NB4 (cell line): ENCODE data around the gene UBE2U.
"Not testable (repeated sequence)": the region's sequence is repeated elsewhere in the genome, so short reads cannot be mapped to it uniquely, and the experiment has no call there.

Experiments
- DNase-seq: peaks from one replicate; pipeline ENCODE4 v3.0.0; 2010; ENCODE audit warnings: low read depth
- H3K4me3 ChIP-seq: one replicate; pipeline ENCODE4 v1.5.1; 2011; ENCODE audit warnings: mild to moderate bottlenecking, low read depth, low read length, moderate library complexity
- MAX ChIP-seq: IDR thresholded peaks from 2 replicates; pipeline ENCODE4 v1.6.1; 2011; ENCODE audit warnings: low read depth, low read length
- MYC ChIP-seq: IDR thresholded peaks from 2 replicates; pipeline ENCODE4 v1.6.1; 2011; ENCODE audit warnings: low read depth, low read length
- POLR2A ChIP-seq: IDR thresholded peaks from 2 replicates; pipeline ENCODE4 v1.6.1; 2011; ENCODE audit warnings: mild to moderate bottlenecking; ENCODE audit not compliant: insufficient read length; ENCODE audit errors: extremely low read depth
- TF ChIP-seq, protein P1 (sequence below): IDR thresholded peaks from one replicate; pipeline ENCODE4 v1.5.1; 2012; ENCODE audit warnings: low read depth, low read length

UBE2U gene

DNA sequence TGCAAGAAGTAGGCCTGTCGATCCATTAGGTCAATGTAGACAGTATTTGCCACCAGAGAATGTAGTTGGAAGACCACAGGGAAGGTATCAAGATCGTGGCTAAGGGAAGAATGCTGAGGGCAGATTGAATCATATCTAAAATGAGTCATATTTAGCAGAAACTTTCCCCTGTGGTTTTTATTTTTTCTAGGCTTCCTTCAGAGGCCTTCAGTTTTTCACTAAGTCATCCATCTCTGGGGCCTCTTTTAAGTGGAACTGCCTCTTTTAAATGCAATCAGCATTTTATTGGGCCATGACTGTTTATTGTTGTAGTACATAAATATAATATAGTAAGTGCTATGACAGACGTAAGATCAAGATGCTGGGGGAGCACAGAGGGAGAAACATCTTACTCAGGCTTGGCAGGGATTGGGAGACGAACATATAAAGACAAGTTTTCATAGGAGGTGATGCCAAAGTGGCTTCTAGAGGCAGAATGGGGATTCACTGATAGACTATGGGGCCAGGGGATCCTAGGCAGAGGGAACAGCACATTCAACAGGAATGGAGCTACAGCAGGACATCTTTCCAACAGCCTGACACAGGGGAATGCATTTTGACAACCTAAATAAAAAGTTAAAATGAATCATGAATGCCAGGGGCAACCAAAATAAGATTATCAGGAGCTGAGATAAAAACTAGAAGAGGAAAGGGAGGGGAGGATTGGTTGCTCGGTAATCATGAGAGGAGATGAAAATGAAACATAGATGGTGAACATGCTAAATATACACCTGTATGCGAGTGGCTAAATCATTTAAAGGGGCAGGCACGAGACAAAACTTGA, 20.1 kb downstream of the UBE2U start:
- peak; percentile 10 for DNase-seq
- no peak overlapping the region for H3K4me3 ChIP-seq
- TF ChIP-seq POLR2A = no peak
- TF ChIP-seq MAX = no peak
- TF ChIP-seq, protein P1, sequence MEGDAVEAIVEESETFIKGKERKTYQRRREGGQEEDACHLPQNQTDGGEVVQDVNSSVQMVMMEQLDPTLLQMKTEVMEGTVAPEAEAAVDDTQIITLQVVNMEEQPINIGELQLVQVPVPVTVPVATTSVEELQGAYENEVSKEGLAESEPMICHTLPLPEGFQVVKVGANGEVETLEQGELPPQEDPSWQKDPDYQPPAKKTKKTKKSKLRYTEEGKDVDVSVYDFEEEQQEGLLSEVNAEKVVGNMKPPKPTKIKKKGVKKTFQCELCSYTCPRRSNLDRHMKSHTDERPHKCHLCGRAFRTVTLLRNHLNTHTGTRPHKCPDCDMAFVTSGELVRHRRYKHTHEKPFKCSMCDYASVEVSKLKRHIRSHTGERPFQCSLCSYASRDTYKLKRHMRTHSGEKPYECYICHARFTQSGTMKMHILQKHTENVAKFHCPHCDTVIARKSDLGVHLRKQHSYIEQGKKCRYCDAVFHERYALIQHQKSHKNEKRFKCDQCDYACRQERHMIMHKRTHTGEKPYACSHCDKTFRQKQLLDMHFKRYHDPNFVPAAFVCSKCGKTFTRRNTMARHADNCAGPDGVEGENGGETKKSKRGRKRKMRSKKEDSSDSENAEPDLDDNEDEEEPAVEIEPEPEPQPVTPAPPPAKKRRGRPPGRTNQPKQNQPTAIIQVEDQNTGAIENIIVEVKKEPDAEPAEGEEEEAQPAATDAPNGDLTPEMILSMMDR = no peak
- TF ChIP-seq MYC = no peak

- H3K4me3 ChIP-seq, DNase-seq: not testable (repeated sequence)
These were observed 20.8 kb downstream of the UBE2U start for GRCh38 chr1:64224236-64224635.

DNA sequence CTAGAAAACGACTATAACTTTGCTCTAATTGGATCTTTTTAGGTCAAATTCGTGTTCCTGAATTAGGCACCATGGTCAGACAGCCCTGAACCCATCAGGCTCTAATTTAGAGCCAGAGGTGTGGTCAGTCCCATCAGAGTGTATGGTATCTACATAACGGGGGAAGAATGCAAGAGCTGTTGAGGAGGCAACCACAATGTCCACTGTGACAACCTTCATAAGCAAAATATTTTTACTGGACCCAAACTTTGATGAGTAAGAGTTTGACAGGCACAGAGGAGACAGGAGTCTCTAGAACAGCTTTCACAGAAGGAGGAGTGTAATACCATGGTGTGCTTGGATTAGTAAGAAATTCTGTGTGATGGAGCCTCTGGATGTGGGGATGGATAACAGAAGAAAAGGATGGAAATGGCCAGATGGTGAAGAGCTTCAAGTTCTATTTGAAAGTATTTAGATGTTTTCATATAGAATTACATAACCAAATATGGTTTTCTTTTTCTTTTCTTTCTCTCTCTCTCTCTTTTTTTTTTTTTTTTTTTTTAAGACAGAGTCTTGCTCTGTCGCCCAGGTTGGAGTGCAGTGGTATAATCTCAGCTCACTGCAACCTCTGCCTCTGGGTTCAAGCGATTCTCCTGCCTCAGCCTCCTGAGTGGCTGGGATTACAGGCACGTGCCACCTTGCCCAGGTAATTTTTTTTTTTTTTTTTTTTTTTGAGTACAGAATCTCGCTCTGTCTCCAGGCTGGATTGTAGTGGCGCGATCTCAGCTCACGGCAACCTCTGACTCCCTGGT, 24.9 kb downstream of the UBE2U start:
- DNase-seq = no peak
- no peak for TF ChIP-seq MYC
- TF ChIP-seq, protein P1 = no peak
- TF ChIP-seq POLR2A = no peak
- no peak for TF ChIP-seq MAX
- H3K4me3 ChIP-seq = no peak overlapping the region

GRCh38 chr1:64229307-64229706, 25.9 kb downstream of the UBE2U start:
- H3K4me3 ChIP-seq = no peak overlapping the region
- TF ChIP-seq, protein P1 = no peak
- no peak for TF ChIP-seq MAX
- TF ChIP-seq MYC = no peak
- no peak for TF ChIP-seq POLR2A
- no peak for DNase-seq

DNA sequence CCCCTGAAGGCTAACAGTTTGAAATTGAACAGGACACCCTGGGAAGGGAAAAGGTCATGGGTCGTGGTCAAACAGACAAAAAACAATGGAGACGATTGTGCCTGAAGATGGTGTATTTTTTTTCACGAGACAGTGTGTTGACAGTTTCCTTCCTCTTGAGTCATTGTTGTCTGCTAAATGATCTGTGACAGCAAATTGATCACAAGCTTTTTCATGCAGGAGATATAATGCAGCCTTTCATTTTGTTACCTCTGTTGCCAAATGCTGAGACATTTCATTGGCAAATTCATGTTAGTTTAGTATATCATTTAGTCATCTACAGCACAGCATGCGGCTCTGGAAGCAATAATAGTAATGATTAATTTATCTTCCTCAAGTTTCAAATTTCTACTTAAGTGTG, 27.7 kb downstream of the UBE2U start:
- H3K4me3 ChIP-seq = no peak overlapping the region
- no peak for DNase-seq
- TF ChIP-seq POLR2A = no peak
- TF ChIP-seq, protein P1 = no peak
- no peak for TF ChIP-seq MAX
- no peak for TF ChIP-seq MYC

GRCh38 chr1:64231654-64232053, 28.2 kb downstream of the UBE2U start:
- TF ChIP-seq, protein P1 = no peak
- no peak for TF ChIP-seq MAX
- TF ChIP-seq POLR2A = no peak
- no peak for TF ChIP-seq MYC
- DNase-seq = no peak
- H3K4me3 ChIP-seq = no peak overlapping the region
